IPS DF 6.9 (cell line): ENCODE measurements around the gene PEBP1.

Experiments used
- DNase-seq: peaks from one replicate; pipeline ENCODE4 v3.0.0-alpha.2; 2013; ENCODE audit warnings: low read depth, low spot score
- H3K27ac ChIP-seq: one replicate; pipeline ENCODE4 v1.5.1; 2013; ENCODE audit warnings: low read length, control low read depth
- H3K27me3 ChIP-seq: 2 replicates; pipeline ENCODE4 v1.6.1; 2013; ENCODE audit warnings: mild to moderate bottlenecking, low read length; ENCODE audit not compliant: control insufficient read depth, insufficient read depth
- H3K36me3 ChIP-seq: 2 replicates; pipeline ENCODE4 v1.6.1; 2013; ENCODE audit warnings: low read length; ENCODE audit not compliant: control insufficient read depth, insufficient read depth
- H3K4me1 ChIP-seq: 2 replicates; pipeline ENCODE4 v1.6.1; 2013; ENCODE audit warnings: low read length; ENCODE audit not compliant: control insufficient read depth, insufficient read depth
- H3K4me3 ChIP-seq: 2 replicates; pipeline ENCODE4 v1.5.1; 2013; ENCODE audit warnings: mild to moderate bottlenecking, low read length
- H3K9me3 ChIP-seq: 2 replicates; pipeline ENCODE4 v1.6.1; 2013; ENCODE audit warnings: low read length, inconsistent platforms; ENCODE audit not compliant: control insufficient read depth, insufficient read depth
- WGBS: extraction: QIAGEN DNeasy Blood & Tissue Kit; methylation state at CpG from one replicate; pipeline ENCODE4 v1.1.7; 2013; ENCODE audit warnings: mixed read lengths, missing lambda C conversion rate; ENCODE audit not compliant: insufficient read length, insufficient coverage; 5-methylcytosine and 5-hydroxymethylcytosine counted together

PEBP1 gene

DNA sequence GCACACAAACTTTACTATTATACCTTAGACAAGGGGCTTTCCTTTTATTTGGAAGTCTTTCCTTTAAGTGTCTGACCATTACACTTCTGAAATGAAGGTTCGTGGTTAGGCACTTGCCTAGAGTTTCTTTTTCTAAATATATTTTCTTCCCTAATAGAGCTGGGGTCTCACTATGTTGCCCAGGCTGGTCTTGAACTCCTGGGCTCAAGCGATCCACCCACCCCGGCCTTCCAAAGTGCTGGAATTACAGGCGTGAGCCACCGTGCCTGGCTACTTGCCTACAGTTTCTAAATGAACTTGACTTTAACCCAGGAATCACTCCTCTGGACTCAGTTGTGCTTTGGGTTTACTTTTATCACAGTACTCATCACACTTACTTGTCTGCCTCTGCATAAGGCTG is 57.6 kb downstream of the PEBP1 start:
- H3K4me1 ChIP-seq: no peaks in the 10 kb centered on the region
- no peaks in the 10 kb centered on the region for H3K36me3 ChIP-seq
- no peak overlapping the region for H3K4me3 ChIP-seq
- no peaks in the 10 kb centered on the region for H3K27me3 ChIP-seq
- no peak for DNase-seq
- H3K9me3 ChIP-seq: no peaks in the 10 kb centered on the region
- WGBS: no CpG with 5 or more reads among the region's 5 CpGs
- H3K27ac ChIP-seq: no peak overlapping the region

DNA sequence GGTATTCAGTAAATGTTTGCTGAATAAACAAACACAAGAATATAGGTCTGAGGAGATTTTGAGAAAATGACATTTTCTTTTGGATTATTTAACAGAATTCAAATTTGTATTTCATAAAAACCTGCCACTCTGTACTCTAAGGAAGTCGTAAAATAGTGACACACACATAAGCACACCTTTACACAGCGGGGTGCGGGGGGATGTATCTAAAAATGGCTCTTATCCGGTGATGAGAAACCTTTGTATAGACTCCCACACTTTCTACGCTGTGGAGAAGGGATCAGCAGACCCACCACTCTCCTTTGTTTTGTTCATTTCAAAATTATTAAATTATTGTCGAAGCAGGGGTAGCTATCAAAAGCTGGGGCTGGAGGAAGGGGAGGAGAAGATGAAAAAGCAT is 58.0 kb downstream of the PEBP1 start:
- no peaks in the 10 kb centered on the region for H3K9me3 ChIP-seq
- no peak overlapping the region for H3K27ac ChIP-seq
- no CpG with 5 or more reads among the region's 6 CpGs for WGBS
- no peaks in the 10 kb centered on the region for H3K36me3 ChIP-seq
- no peak for DNase-seq
- no peak overlapping the region for H3K4me3 ChIP-seq
- H3K27me3 ChIP-seq: no peaks in the 10 kb centered on the region
- no peaks in the 10 kb centered on the region for H3K4me1 ChIP-seq
